NCI-H1092 (cell line): ENCODE measurements around the gene EMSY.
"Not testable (repeated sequence)": the region's sequence is repeated elsewhere in the genome, so short reads cannot be mapped to it uniquely, and the experiment has no call there.

Experiments
- DNase-seq: peaks from one replicate; lab custom pipeline; 2025; lab: John Stamatoyannopoulos, UW

EMSY gene

DNA sequence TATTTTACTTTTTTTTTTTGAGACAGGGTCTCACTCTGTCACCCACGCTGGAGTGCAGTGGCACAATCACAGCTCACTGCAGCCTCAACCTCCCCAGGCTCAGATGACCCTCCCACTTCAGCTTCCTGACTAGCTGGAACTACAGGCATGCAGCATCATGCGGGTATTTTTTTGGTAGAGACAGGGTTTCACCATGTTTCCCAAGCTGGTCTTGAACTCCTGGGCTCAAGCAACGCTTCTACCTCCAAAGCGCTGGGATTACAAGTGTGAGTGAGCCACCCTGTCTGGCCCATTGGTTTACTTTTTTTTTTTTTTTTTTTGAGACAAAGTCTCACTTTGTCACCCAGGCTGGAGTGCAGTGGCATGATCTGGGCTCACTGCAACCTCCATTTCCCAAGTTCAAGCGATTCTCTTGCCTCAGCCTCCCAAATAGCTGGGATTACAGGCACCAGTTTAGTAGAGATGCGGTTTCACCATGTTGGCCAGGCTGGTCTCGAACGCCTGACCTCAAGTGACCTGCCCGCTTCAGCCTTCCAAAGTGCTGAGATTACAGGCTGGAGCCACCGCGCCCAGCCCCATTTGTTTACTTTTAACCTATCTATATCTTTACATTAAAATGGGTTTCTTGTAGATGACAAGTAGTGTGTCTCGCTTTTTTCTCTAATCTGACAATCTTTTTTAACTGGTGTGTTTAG lies 127.5 kb downstream of the EMSY start:
- not testable (repeated sequence) for DNase-seq

DNA sequence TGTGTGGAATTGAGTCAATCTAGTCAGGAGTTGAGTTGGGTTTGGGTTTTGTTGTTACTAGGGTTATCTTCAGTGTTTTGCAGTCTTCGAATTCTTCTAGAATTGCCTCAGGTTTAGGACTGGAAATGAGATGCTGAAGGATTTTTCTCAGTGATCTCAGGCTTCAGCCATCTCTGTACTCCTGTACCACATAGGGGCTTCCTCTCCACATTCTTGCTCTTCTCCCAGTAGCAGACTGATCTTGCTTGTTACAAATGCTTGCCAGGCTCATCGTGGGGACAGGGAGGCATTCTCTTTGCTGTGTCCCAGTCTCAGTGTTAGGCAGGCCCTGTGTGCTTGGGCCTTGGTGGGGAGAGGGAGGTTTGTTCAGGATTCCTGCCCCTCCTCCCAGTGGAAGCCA lies 129.6 kb downstream of the EMSY start:
- DNase-seq, result no peak

GRCh38 chr11:76574879-76575278 lies 130.1 kb downstream of the EMSY start:
- no peak for DNase-seq

DNA sequence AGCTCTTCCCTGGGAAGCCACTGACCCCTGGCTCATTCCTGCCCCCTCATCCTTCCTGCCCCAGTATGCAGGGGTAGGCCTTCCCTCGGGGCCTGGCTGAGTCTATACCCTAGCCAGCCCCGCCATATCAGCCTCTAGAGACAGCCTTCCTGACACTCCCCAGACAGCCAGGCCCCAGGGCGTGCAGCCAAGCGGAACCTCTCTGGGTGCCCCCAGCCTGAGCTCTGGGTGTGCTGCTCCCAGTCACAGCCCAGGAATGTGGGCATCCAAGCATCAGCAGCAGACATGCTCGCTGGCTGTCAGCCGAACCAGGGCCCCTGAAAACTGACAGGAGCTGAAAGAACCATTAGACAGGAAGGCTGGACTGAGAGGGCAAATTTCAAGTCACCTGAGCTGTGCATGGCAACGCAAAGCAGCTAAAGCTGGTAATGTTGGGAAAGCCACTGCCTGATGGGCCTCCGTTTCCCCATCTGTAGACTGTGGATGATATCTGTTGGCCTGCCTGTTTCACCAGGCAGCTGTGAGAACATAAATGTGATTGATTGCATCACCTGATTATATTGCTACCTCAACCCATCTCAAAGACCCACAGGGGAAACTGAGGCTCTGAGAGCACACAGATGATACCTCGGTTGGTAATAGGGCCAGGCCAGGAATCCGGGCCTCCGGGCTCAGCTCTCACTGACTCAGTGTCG lies 132.6 kb downstream of the EMSY start:
- DNase-seq, result no peak

DNA sequence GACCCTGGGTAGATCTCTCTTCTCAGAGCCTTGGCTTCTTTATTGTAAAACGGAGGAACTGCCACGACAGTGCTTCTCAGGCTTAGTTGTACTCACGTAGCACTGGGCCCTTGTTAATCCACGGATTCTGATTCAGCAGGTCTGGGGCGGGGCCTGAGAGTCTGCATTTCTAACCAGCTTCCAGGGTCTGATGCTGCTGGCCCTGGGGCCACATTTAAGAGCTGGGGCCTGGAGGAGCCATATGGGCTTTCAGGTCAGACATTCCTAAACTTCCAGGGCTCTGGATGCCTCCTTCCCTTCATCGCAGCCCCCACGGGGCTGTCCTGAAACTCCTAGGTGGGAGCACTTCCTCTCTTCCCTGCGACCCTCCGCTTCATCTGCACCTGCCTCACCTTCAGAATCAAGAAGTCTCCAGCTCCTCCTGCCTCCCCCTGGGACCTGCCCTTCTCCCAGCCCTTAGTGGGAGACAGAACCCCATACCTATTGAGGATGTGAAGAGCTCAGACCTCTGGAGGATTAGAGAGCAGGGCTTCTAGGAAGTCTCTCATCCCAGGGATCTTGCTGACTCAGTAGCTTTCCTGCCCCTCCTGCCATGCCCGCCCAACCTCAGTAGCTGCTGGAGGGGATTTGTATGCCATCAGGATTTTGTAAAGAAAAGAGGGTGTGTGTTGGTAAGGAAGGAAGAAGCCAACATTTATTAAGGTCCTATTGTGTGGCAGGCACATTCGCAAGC lies 133.3 kb downstream of the EMSY start:
- no peak for DNase-seq

- no peak for DNase-seq
Observed at GRCh38 chr11:76578654-76579055, 133.8 kb downstream of the EMSY start.

GRCh38 chr11:76579056-76579751 lies 134.4 kb downstream of the EMSY start:
- DNase-seq, result no peak

GRCh38 chr11:76579752-76580151 lies 134.9 kb downstream of the EMSY start:
- DNase-seq, result no peak

DNA sequence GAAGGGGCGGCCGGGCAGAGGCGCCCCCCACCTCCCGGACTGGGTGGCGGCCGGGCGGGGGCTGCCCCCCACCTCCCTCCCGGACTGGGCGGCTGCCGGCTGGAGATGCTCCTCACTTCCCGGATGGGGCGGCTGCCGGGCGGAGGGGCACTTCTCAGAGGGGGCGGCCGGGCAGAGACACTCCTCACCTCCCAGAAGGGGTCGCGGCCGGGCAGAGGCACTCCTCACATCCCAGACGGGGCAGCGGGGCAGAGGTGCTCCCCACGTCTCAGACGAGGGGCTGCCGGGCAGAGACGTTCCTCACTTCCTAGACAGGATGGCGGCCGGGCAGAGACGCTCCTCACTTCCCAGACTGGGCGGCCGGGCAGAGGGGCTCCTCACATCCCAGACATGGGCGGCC lies 137.7 kb downstream of the EMSY start:
- not testable (repeated sequence) for DNase-seq

DNA sequence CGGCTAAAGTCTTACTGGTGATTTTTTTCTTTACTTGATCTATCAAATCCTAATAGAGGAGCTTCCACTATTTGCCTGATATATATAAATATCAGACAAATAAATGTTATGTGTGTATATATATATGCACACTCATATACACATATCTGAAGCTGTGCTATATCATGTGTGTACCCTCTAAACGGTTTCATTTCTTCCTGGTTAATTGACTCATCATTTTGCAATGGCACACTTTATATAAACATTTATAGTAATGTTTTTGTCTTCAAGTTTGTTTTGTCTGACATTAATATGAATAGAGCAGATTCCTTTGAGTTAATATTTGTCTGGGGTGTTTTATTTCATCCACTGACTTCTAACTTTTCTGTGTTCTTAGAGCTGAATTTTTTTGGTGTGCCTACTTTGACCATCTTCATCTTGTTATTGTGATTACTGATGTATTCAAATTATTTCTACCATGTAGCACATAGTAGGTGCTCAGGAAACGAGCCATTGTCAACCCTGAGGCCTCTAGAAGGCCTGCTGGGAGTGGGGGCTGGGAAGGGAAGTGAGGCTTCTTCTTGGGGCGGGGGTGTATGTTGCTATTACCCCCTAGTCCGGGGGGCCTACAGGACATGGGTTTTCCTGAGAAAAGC lies 143.1 kb downstream of the EMSY start:
- no peak for DNase-seq

DNA sequence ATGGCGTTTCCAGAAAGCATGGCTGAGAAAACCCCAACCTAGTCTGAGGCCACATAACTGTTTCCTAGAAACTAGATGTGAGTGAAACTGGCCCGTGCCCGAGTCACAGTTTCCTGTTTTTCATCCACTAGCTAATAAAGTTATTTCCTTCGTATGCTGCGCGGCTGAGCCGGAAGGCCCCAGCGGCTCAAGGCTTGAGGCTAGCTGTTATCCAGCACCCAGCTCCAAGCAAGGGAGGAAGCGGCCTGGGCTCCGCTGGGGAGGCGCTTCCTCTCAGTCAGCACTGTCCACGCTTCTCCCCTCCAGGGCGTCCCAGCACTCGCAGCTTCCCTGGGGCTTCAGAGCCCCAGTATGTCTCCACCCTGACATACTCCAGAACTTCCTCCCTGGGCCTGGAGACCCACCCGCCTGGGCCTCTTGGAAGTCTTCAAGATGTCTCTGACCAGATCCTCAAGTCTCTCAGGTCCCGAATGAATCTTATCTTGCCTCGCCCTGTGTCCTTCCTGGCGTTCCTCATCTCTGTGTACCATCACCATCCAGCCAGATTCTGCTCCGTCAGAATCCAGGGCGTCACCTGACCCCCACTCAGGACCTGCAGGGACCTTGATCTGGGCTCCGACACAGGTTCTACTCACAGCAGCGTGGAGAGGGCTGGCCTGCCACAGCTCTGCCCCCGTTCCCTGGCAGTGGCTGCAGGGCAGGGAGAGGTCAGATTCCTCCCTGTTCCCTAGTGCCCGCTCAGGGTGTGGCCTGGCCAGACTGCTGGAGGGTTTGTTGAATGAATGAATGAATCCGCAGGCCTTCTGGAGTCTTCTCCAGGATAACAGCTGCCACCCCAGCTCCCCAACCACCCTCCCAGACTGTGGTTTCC lies 143.9 kb downstream of the EMSY start:
- DNase-seq, result no peak

- DNase-seq, result no peak
Observed at GRCh38 chr11:76589477-76589876, 144.7 kb downstream of the EMSY start.

- no peak for DNase-seq
Observed at GRCh38 chr11:76589964-76590950, 145.4 kb downstream of the EMSY start.

GRCh38 chr11:76591416-76591815 lies 146.6 kb downstream of the EMSY start:
- no peak for DNase-seq

DNA sequence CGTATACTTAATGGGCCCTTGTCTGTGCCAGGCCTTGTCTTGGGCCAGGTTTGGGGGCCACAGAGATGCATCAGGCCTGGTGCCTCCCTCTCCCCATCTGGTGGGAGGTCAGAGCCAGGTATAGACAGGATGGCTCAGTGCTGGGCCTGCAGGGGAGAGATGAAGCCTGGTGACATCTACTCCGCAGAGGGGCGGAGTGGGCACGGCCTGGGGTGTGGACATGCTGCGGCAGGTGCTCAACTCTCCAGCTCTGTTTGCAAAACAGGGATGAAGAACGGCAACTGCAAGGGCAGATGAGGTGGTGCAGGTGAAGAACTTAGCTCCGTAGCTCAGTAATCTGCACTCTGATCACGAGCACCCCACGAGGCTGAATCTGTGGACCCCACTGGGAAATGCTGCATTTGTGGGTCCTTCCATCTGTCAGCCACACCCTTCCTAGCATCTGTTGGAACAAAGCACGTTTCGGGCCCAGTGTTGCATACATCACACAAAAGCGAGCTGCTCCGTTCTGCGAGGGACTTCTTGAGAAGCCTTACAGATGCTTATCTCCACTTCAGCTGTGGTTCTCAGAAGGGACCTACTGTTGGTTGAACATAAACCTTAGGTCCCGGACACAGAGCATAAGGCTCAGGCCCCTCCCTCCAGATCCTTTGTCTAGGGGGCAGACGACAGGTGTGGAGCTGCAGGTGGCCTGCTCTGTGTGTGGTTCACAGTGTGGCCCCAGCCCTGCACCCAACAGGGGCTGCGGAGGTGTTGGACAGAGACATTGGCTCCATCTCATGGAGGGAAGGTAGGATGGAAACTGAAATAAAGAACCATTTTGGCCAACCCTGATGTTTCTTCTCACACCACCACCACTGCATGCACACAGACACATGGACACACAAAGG lies 147.5 kb downstream of the EMSY start:
- DNase-seq, result no peak

- DNase-seq, result no peak
Observed at GRCh38 chr11:76592961-76593360, 148.1 kb downstream of the EMSY start.

DNA sequence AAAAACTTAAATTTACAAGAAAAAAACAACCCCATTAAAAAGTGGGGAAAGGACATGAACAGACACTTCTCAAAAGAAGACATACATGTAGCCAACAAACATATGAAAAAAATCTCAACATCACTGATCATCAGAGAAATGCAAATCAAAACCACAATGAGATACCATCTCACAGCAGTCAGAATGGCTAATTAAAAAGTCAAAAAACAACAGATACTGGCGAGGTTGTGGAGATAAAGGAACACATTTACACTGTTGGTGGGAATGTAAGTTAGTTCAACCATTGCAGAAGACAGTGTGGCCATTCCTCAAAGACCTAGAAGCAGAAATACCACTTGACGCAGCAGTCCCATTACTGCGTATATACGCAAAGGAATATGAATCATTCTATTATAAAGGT lies 150.3 kb downstream of the EMSY start:
- not testable (repeated sequence) for DNase-seq

DNA sequence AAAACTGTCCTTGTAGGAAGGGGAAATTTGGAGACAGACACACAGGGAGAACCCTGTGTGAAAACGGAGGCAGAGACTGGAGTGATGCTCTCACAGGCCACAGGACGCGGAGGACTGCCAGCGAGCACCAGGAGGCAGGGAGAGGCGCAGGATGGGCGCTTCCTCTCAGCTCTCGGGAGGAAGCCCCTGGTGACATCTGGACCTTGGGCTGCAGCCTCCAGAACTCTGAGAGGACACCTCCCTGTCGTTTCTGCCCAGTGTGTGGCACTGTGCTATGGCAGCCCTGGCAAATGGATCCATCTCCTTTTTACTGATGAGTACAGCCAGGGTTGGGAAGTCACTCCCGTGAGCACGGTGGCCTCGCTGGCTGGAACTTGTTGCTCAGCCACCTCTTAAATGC lies 151.8 kb downstream of the EMSY start:
- DNase-seq, result no peak
